K562 (cell line): ENCODE data around the gene ALAS2. TPM values are rescaled to one million over a fixed set of nuclear protein-coding genes. Genes with fewer than 3 reads are reported as not detected.

Experiments used
- ATAC-seq: fragments of 200-7000 bp; cut with Tn5 transposase; 3 replicates; pipeline ENCODE4 v1.9.1; 2020; ENCODE audit warnings: moderate library complexity
- BruUV-seq: library from RNA; stranded (reverse); fragments of 400-500 nt; replicated peaks from 2 replicates; lab custom pipeline; 2021; lab: Mats Ljungman, UMichigan
- CTCF ChIA-PET: fragments of 300-600 bp; formaldehyde crosslinking; extraction: SDS; loops from one replicate; lab custom pipeline; 2021; ENCODE audit warnings: low intra/inter-chr PET ratio; lab: Yijun Ruan, JAX
- POLR2A ChIA-PET: fragments of 300-600, 350-650 bp; sonication (Branson Sonifier 250); formaldehyde crosslinking; extraction: SDS; loops from one replicate; lab custom pipeline; 2021; ENCODE audit warnings: antibody characterized with exemption, inconsistent platforms; lab: Yijun Ruan, JAX
- DNase-seq, 4 experiments: peaks; one replicate each; pipeline versions ENCODE4 v3.0.0 to v3.0.0-alpha.2; 2011 to 2018; ENCODE audit warnings: low spot score in 3 of 4, mixed read lengths in 3 of 4; ENCODE audit errors: extremely low read depth in 1 of 4
- FAIRE-seq: peaks from 2 replicates; lab custom pipeline; 2011; peaks lifted over from hg19 to GRCh38; lab: Jason Lieb, UNC
- H2AFZ ChIP-seq: 2 replicates; pipeline ENCODE4 v1.6.0; 2011; ENCODE audit warnings: low read depth, low read length, control low read depth, inconsistent platforms
- H3K27ac ChIP-seq: fragments of 200-600 bp; 3 replicates; pipeline ENCODE4 v1.8.0; 2011; ENCODE audit warnings: low read depth, mild to moderate bottlenecking, control low read depth, inconsistent platforms, low read length, moderate library complexity, mixed read lengths; ENCODE audit errors: extremely low read depth
- H3K27me3 ChIP-seq, 2 experiments: fragments of 300-600 bp in 1 of 2; 2 replicates in 1 of 2; 3 replicates in 1 of 2; pipeline versions ENCODE4 v1.6.0 to v1.8.0; 2011; ENCODE audit warnings: inconsistent platforms in 2 of 2, low read length in 2 of 2, mild to moderate bottlenecking in 1 of 2, mixed read lengths in 1 of 2, moderate library complexity in 1 of 2; ENCODE audit not compliant: control insufficient read depth in 2 of 2, insufficient read depth in 2 of 2
- H3K36me3 ChIP-seq: fragments of 300-600 bp; 3 replicates; pipeline ENCODE4 v1.8.0; 2011; ENCODE audit warnings: mild to moderate bottlenecking, low read length, inconsistent platforms; ENCODE audit not compliant: control insufficient read depth, insufficient read depth
- H3K4me1 ChIP-seq, 2 experiments: fragments of 200-600 bp in 1 of 2; replicated peaks in 1 of 2; 2 replicates in 1 of 2; 3 replicates in 1 of 2; pipeline versions ENCODE4 v1.5.1 to v1.8.0; 2011; ENCODE audit warnings: inconsistent platforms in 2 of 2, low read length in 2 of 2, mild to moderate bottlenecking in 1 of 2, mixed read lengths in 1 of 2, moderate library complexity in 1 of 2; ENCODE audit not compliant: control insufficient read depth in 2 of 2, insufficient read depth in 2 of 2
- H3K4me2 ChIP-seq: 2 replicates; pipeline ENCODE4 v1.6.1; 2011; ENCODE audit warnings: low read length, control low read depth, inconsistent platforms, mixed read lengths; ENCODE audit not compliant: insufficient read depth
- H3K4me3 ChIP-seq: fragments of 200-600 bp; sonication (generic), shearing (Covaris generic); 2 replicates; pipeline ENCODE4 v1.5.1; 2016; ENCODE audit warnings: control low read depth, inconsistent platforms
- H3K79me2 ChIP-seq: fragments of 200-600 bp; 3 replicates; pipeline ENCODE4 v1.8.0; 2011; ENCODE audit warnings: low read length, inconsistent platforms; ENCODE audit not compliant: control insufficient read depth, insufficient read depth
- H3K9ac ChIP-seq, 2 experiments: 2 replicates each; pipeline versions ENCODE4 v1.6.0 to v1.6.1; 2011; ENCODE audit warnings: low read depth in 2 of 2, low read length in 2 of 2, control low read depth in 1 of 2, inconsistent platforms in 1 of 2, mild to moderate bottlenecking in 1 of 2, mixed read lengths in 1 of 2; ENCODE audit not compliant: insufficient read depth in 1 of 2
- H3K9me1 ChIP-seq: one replicate; pipeline ENCODE4 v1.6.0; 2011; ENCODE audit warnings: inconsistent platforms, mild to moderate bottlenecking, low read length, moderate library complexity; ENCODE audit not compliant: control insufficient read depth, insufficient read depth
- H3K9me3 ChIP-seq: replicated peaks from 2 replicates; pipeline ENCODE4 v1.5.1; 2011; ENCODE audit warnings: low read depth, low read length, inconsistent platforms; ENCODE audit not compliant: control insufficient read depth, insufficient read depth
- H4K20me1 ChIP-seq: replicated peaks from 2 replicates; pipeline ENCODE4 v1.6.1; 2011; ENCODE audit warnings: low read length, inconsistent platforms, mixed read lengths; ENCODE audit not compliant: control insufficient read depth, insufficient read depth
- ATF2 ChIP-seq: sonication (generic); formaldehyde crosslinking; IDR thresholded peaks from 2 replicates; pipeline ENCODE4 v1.8.1; 2022; ENCODE audit warnings: missing genetic modification reagents
- CHD1 ChIP-seq: fragments of 200-600 bp; sonication (generic); IDR thresholded peaks from one replicate; pipeline ENCODE4 v1.6.1; 2012; ENCODE audit warnings: mild to moderate bottlenecking, moderate library complexity, low read length, inconsistent platforms
- HINFP ChIP-seq: fragments of 450-650 bp; conservative IDR thresholded peaks from 2 replicates; pipeline ENCODE4 v1.6.1; 2016; ENCODE audit warnings: missing genetic modification characterization, low read depth, mild to moderate bottlenecking, control low read depth, missing compliant biosample characterization
- HSF4 ChIP-seq: fragments of 250-450 bp; sonication (Bioruptor Pico); IDR thresholded peaks from 2 replicates; pipeline ENCODE4 v2.1.2; 2022; ENCODE audit warnings: mild to moderate bottlenecking, moderate library complexity, borderline replicate concordance
- ZNF512 ChIP-seq: IDR thresholded peaks from 2 replicates; pipeline ENCODE4 v1.6.1; 2016; ENCODE audit warnings: missing genetic modification characterization, missing compliant biosample characterization
- WGBS: fragments of 100-300 bp; shearing (Covaris generic); methylation state at CpG from one replicate; pipeline ENCODE4 v1.1.6; 2016; ENCODE audit warnings: low coverage, mixed read lengths; ENCODE audit not compliant: insufficient coverage; ENCODE audit errors: missing lambda C conversion rate; 5-methylcytosine and 5-hydroxymethylcytosine counted together
- in situ Hi-C: fragments of 300-500 bp; cut with MboI; formaldehyde crosslinking; loops from 4 replicates; pipeline ENCODE4 v1.15.0; 2018; ENCODE audit warnings: inconsistent platforms, mixed read lengths
- intact Hi-C: fragments of 100-400 bp; cut with micrococcal nuclease; formaldehyde crosslinking; loops from 2 replicates; pipeline ENCODE4 v1.14.2; 2022
- polyA plus RNA-seq, 8 experiments: library from polyadenylated mRNA; depleted of rRNA in 4 of 8; stranded (reverse) in 5 of 8; unstranded in 3 of 8; fragments of >200 nt; fragmentation: Nextera tagmentation in 2 of 8; fragmentation: Illumina TruSeq in 1 of 8; extraction: Ambion mirVana in 2 of 8; extraction: Trizol in 1 of 8; gene quantifications; 2 replicates each; pipeline versions ENCODE4 v1.2.1 to v1.2.3, GENCODE V29; 2011 to 2014; ENCODE audit warnings: inconsistent platforms in 1 of 8, missing spikeins in 1 of 8
- total RNA-seq, 7 experiments: library from RNA; depleted of rRNA in 6 of 7; stranded (reverse); fragments of >200 nt in 6 of 7; fragmentation: Illumina TruSeq in 2 of 7; extraction: Trizol in 2 of 7; gene quantifications; 2 replicates each; pipeline versions ENCODE4 v1.2.1 to v1.2.3, GENCODE V29; 2011 to 2021; ENCODE audit warnings: low replicate concordance in 1 of 7
- TF ChIP-seq, protein P1 (sequence below): sonication (generic); formaldehyde crosslinking; IDR thresholded peaks from 2 replicates; pipeline ENCODE4 v1.8.0; 2023; ENCODE audit warnings: mild to moderate bottlenecking, missing genetic modification reagents

Gene ALAS2
- total and polyA plus RNA-seq, 9 of the 15 experiments (the other 6 are each of a cell fraction or from before 2014, with no cell fraction given) = 14.6 to 101 (median 33.4) TPM

GRCh38 chrX:55026840-55027239, 3.9 kb downstream of the ALAS2 start:
- DNase-seq (no peak), ATAC-seq (no peak), FAIRE-seq (no peak)
- no peaks in the 10 kb centered on the region for H4K20me1 ChIP-seq
- H3K9me1 ChIP-seq = no peaks in the 10 kb centered on the region
- in situ Hi-C loops = no loop called here
- POLR2A ChIA-PET = no interaction called here
- no peak overlapping the region for H3K4me3 ChIP-seq
- CTCF ChIA-PET = no interaction called here
- TF ChIP-seq ZNF512 (tag) (peak; percentile 95), CHD1 (no peak)
- TF ChIP-seq, all 486 proteins: peak for 1
- Histone ChIP-seq H3K9me3 (no peaks in the 10 kb centered on the region), H3K27me3 (no peaks in the 10 kb centered on the region), H3K9ac (no peak overlapping the region), H3K27ac (no peak overlapping the region), H3K4me2 (peak overlapping the region; percentile 61; the same call in 1 of the 2 replicates), H2AFZ (no peak overlapping the region), H3K36me3 (no peaks in the 10 kb centered on the region; the same call in 2 of the 3 replicates), H3K4me1 (peaks cover 9 to 27% of the 10 kb centered on the region in 2 experiments; a peak in 4 of 5 replicates), H3K79me2 (peaks cover 17% of the 10 kb centered on the region)
- BruUV-seq = no TSS peak
- 17% methylated on average over 2 of the region's 2 CpGs for WGBS
- intact Hi-C loops = no loop called here

DNA sequence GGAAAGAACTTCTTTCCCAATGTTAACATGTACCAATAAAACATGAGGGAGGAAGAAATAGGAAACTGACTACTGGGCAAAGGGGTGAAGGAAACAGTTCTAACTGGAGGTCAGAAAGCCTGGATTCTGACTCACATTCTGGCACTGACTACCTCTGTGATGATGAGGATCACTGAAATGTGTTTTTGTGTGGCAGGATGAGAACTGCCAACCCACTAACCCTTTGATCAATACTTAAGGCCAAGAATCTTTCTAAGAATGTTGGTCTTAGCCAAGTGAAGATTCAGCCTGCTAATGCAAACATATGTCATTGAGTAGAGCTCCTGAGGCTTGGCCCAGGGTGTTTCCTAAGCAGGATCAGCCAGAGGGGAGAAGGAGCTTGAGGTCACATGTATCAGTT, 4.6 kb downstream of the ALAS2 start:
- Histone ChIP-seq H3K4me2 (no peak overlapping the region), H3K9me1 (no peaks in the 10 kb centered on the region), H3K4me1 (peaks cover 9 to 24% of the 10 kb centered on the region in 2 experiments; a peak in 4 of 5 replicates), H3K4me3 (no peak overlapping the region), H4K20me1 (no peaks in the 10 kb centered on the region), H3K36me3 (no peaks in the 10 kb centered on the region; the same call in 2 of the 3 replicates), H2AFZ (no peak overlapping the region), H3K9me3 (no peaks in the 10 kb centered on the region), H3K9ac (no peak overlapping the region), H3K27me3 (no peaks in the 10 kb centered on the region), H3K79me2 (peaks cover 17% of the 10 kb centered on the region), H3K27ac (no peak overlapping the region)
- in situ Hi-C loops = no loop called here
- POLR2A ChIA-PET = no interaction called here
- CTCF ChIA-PET = no interaction called here
- ATAC-seq (no peak), FAIRE-seq (no peak), DNase-seq (no peak)
- intact Hi-C loops = no loop called here
- no TSS peak for BruUV-seq
- TF ChIP-seq ATF2 = no peak
- TF ChIP-seq HSF4 (CRISPR knock-in tag) = no peak
- no peak for TF ChIP-seq HINFP (tag)
- TF ChIP-seq, protein P1, sequence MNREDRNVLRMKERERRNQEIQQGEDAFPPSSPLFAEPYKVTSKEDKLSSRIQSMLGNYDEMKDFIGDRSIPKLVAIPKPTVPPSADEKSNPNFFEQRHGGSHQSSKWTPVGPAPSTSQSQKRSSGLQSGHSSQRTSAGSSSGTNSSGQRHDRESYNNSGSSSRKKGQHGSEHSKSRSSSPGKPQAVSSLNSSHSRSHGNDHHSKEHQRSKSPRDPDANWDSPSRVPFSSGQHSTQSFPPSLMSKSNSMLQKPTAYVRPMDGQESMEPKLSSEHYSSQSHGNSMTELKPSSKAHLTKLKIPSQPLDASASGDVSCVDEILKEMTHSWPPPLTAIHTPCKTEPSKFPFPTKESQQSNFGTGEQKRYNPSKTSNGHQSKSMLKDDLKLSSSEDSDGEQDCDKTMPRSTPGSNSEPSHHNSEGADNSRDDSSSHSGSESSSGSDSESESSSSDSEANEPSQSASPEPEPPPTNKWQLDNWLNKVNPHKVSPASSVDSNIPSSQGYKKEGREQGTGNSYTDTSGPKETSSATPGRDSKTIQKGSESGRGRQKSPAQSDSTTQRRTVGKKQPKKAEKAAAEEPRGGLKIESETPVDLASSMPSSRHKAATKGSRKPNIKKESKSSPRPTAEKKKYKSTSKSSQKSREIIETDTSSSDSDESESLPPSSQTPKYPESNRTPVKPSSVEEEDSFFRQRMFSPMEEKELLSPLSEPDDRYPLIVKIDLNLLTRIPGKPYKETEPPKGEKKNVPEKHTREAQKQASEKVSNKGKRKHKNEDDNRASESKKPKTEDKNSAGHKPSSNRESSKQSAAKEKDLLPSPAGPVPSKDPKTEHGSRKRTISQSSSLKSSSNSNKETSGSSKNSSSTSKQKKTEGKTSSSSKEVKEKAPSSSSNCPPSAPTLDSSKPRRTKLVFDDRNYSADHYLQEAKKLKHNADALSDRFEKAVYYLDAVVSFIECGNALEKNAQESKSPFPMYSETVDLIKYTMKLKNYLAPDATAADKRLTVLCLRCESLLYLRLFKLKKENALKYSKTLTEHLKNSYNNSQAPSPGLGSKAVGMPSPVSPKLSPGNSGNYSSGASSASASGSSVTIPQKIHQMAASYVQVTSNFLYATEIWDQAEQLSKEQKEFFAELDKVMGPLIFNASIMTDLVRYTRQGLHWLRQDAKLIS (CRISPR knock-in tag) = no peak
